Keratinocyte (primary cell): Measurements from ENCODE around the gene PRDM10.

Source experiments
- EZH2 ChIP-seq: IDR thresholded peaks from one replicate; pipeline ENCODE4 v1.6.1; 2012; ENCODE audit warnings: inconsistent platforms, mild to moderate bottlenecking, low read length, moderate library complexity
- TF ChIP-seq, protein P1 (sequence below), 3 experiments: IDR thresholded peaks in 1 of 3; conservative IDR thresholded peaks in 1 of 3; optimal IDR thresholded peaks in 1 of 3; 2 replicates in 2 of 3; 3 replicates in 1 of 3; pipeline versions ENCODE3 to v1.5.1; 2011; ENCODE audit warnings: low read length in 3 of 3, mild to moderate bottlenecking in 3 of 3, moderate library complexity in 2 of 3, control low read depth in 1 of 3, inconsistent platforms in 1 of 3; ENCODE audit not compliant: insufficient read depth in 2 of 3; ENCODE audit errors: extremely low read depth in 1 of 3

- TF ChIP-seq, protein P1, sequence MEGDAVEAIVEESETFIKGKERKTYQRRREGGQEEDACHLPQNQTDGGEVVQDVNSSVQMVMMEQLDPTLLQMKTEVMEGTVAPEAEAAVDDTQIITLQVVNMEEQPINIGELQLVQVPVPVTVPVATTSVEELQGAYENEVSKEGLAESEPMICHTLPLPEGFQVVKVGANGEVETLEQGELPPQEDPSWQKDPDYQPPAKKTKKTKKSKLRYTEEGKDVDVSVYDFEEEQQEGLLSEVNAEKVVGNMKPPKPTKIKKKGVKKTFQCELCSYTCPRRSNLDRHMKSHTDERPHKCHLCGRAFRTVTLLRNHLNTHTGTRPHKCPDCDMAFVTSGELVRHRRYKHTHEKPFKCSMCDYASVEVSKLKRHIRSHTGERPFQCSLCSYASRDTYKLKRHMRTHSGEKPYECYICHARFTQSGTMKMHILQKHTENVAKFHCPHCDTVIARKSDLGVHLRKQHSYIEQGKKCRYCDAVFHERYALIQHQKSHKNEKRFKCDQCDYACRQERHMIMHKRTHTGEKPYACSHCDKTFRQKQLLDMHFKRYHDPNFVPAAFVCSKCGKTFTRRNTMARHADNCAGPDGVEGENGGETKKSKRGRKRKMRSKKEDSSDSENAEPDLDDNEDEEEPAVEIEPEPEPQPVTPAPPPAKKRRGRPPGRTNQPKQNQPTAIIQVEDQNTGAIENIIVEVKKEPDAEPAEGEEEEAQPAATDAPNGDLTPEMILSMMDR (optimal IDR thresholded peaks at IDR 0.05 in 1 of 3, IDR thresholded peaks at IDR 0.05 in 1 of 3, conservative IDR thresholded peaks at IDR 0.05 in 1 of 3; ENCODE audit: extremely low read depth in 1 of 3, insufficient read depth in 2 of 3, low read length in 3 of 3) = no peak
- no peak for TF ChIP-seq EZH2
These were observed 929 bp downstream of the PRDM10 start for GRCh38 chr11:130001461-130002351.
